A172 (cell line): ENCODE data around the gene GTSE1. TPM values are rescaled to one million over a fixed set of nuclear protein-coding genes. Genes with fewer than 3 reads are reported as not detected.
"Not testable (repeated sequence)": the region's sequence is repeated elsewhere in the genome, so short reads cannot be mapped to it uniquely, and the experiment has no call there.

ENCODE experiments used
- DNase-seq: peaks from one replicate; pipeline ENCODE4 v3.0.0-alpha.2; 2015; ENCODE audit warnings: low spot score
- total RNA-seq: library from RNA; depleted of rRNA; stranded (reverse); fragments of >200 nt; shearing (Covaris generic); gene quantifications from 2 replicates; pipeline ENCODE4 v1.2.3, GENCODE V29; 2014

The GTSE1 gene
- total RNA-seq, 1 experiment from 2014 or later: 13.7 TPM

GRCh38 chr22:46292732-46293131 is 3.9 kb upstream of the GTSE1 start:
- DNase-seq: no peak

GRCh38 chr22:46293577-46294260 is 3.0 kb upstream of the GTSE1 start:
- no peak for DNase-seq

- DNase-seq: no peak
These were observed 1.9 kb upstream of the GTSE1 start for GRCh38 chr22:46294784-46295183.

GRCh38 chr22:46295277-46295971 is 1.2 kb upstream of the GTSE1 start:
- no peak for DNase-seq

GRCh38 chr22:46297151-46297812 is 612 bp downstream of the GTSE1 start:
- DNase-seq: peak; percentile 13

- no peak for DNase-seq
These were observed 2.4 kb downstream of the GTSE1 start for GRCh38 chr22:46299101-46299500.

GRCh38 chr22:46300491-46300890 is 3.8 kb downstream of the GTSE1 start:
- no peak for DNase-seq

GRCh38 chr22:46303347-46303965 is 6.8 kb downstream of the GTSE1 start:
- DNase-seq: no peak

GRCh38 chr22:46308283-46308988 is 11.8 kb downstream of the GTSE1 start:
- DNase-seq: no peak

GRCh38 chr22:46309526-46310085 is 12.9 kb downstream of the GTSE1 start:
- DNase-seq: no peak

- no peak for DNase-seq
These were observed 15.4 kb downstream of the GTSE1 start for GRCh38 chr22:46312056-46312455.

- not testable (repeated sequence) for DNase-seq
These were observed 16.2 kb downstream of the GTSE1 start for GRCh38 chr22:46312848-46313247.

GRCh38 chr22:46315976-46316375 is 19.3 kb downstream of the GTSE1 start:
- no peak for DNase-seq

GRCh38 chr22:46317646-46318045 is 21.0 kb downstream of the GTSE1 start:
- DNase-seq: no peak

GRCh38 chr22:46318576-46318975 is 21.9 kb downstream of the GTSE1 start:
- no peak for DNase-seq

GRCh38 chr22:46319319-46319718 is 22.6 kb downstream of the GTSE1 start:
- no peak for DNase-seq

- DNase-seq: no peak
These were observed 23.6 kb downstream of the GTSE1 start for GRCh38 chr22:46320166-46320710.

- DNase-seq: no peak
These were observed 24.2 kb downstream of the GTSE1 start for GRCh38 chr22:46320716-46321386.

- DNase-seq: no peak
These were observed 26.0 kb downstream of the GTSE1 start for GRCh38 chr22:46322711-46323110.

GRCh38 chr22:46323162-46323561 is 26.5 kb downstream of the GTSE1 start:
- no peak for DNase-seq
